ENCODE results near the gene ERAS. TPM values are rescaled to one million over a fixed set of nuclear protein-coding genes. Genes with fewer than 3 reads are reported as not detected.

ERAS gene
- polyA plus RNA-seq, 1 experiment: not detected

DNA sequence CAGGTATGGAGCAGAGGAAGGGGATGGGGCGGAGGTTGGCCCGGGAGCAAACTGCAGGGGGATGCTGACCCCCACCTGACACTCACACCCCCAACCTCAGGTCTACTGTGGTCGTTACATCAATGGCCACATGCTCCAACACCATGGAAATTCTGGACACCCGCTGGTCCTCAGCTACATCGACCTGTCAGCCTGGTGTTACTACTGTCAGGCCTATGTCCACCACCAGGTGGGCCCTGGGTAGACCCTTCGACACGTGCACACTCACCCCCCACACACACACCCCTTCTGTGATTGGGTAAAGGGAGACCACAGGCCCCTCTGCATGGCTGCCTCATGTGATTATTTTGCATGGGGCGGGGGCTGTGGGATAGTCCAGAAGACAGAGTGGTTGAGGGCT, 2.2 kb upstream of the ERAS start:
- no peak overlapping the region for H3K27ac ChIP-seq (ENCODE audit: low read depth, low read length)
- no peaks in the 10 kb centered on the region for H3K27me3 ChIP-seq (ENCODE audit: control insufficient read depth, insufficient read depth, low read length)
- no peak for DNase-seq (ENCODE audit: low read depth, low spot score)
- CTCF ChIA-PET: no interaction called here
- POLR2A ChIA-PET: no interaction called here
- no peak overlapping the region for H3K4me3 ChIP-seq (ENCODE audit: low read depth, low read length)
- TF ChIP-seq, protein P1, sequence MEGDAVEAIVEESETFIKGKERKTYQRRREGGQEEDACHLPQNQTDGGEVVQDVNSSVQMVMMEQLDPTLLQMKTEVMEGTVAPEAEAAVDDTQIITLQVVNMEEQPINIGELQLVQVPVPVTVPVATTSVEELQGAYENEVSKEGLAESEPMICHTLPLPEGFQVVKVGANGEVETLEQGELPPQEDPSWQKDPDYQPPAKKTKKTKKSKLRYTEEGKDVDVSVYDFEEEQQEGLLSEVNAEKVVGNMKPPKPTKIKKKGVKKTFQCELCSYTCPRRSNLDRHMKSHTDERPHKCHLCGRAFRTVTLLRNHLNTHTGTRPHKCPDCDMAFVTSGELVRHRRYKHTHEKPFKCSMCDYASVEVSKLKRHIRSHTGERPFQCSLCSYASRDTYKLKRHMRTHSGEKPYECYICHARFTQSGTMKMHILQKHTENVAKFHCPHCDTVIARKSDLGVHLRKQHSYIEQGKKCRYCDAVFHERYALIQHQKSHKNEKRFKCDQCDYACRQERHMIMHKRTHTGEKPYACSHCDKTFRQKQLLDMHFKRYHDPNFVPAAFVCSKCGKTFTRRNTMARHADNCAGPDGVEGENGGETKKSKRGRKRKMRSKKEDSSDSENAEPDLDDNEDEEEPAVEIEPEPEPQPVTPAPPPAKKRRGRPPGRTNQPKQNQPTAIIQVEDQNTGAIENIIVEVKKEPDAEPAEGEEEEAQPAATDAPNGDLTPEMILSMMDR (IDR thresholded peaks at IDR 0.05; ENCODE audit: low read depth, low read length): no peak
- peaks cover 6% of the 10 kb centered on the region for H3K9me3 ChIP-seq (ENCODE audit: control insufficient read depth, insufficient read depth, low read length)

DNA sequence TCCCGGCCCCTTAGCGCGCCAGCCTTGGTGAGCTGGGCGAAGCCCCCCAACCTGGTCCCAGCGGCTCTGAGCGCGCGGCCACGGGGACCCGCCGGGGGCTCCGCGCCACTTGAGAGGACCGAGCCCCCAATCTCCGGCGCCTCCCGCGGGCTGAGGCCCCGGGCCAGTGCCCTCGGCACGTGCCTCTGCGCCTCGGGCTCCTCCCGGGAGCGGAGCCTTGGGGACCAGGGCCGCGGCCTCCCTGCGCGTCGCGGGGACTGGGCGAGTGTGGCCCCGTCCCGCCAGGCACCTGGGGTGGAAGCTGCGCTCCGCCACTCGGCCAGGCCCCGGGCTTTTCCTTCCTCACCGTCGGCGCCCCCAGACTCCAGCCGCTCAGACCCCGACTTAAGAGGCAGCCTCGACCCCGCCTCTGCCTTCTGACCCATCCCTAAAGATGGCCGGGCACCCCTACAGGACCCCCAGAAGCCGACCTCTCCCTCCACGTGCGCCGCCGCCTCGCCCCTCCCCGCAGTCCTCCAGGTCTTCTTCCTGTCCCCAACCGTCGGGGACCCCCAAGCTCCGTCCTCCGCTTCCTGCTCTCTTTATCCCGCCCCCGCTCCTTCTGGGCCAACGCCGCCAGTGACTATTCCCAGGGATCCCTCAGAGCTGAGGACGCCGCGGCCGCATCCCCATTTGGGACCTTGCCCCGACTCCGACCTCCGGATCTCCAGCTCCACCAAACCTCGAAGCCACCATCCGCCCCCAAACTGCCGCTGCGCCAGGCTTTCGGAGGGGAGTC, 752 bp downstream of the ERAS start:
- ChIA-PET CTCF (interaction anchor here (0.6 kb wide), 1 partner anchor 40 kb away, joined by 10 read pairs; no protein-coding TSS in a partner anchor), POLR2A (no interaction called here)
- peaks cover 6% of the 10 kb centered on the region for H3K9me3 ChIP-seq (ENCODE audit: control insufficient read depth, insufficient read depth, low read length)
- peaks cover 5% of the 10 kb centered on the region for H3K27me3 ChIP-seq (ENCODE audit: control insufficient read depth, insufficient read depth, low read length)
- DNase-seq (ENCODE audit: low read depth, low spot score): no peak
- no peak overlapping the region for H3K4me3 ChIP-seq (ENCODE audit: low read depth, low read length)
- no peak overlapping the region for H3K27ac ChIP-seq (ENCODE audit: low read depth, low read length)
- TF ChIP-seq, protein P1 (IDR thresholded peaks at IDR 0.05; ENCODE audit: low read depth, low read length): no peak

DNA sequence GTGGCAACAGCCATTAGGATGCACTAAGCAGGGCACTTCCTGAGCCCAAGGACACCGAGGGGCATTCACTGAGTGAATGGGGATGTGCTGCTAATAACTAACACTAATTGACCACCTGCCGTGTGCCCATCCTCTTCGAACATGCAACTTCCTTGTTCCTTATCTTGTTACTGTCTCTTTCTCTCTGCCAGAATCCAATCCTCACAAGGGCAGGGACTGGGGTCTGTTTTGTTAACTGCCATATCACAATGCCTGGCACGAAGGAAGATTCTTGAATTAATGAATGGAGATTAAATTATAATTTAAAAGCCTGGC, 1.3 kb downstream of the ERAS start:
- DNase-seq (ENCODE audit: low read depth, low spot score): no peak
- CTCF ChIA-PET: interaction anchor here (0.6 kb wide), 1 partner anchor 40 kb away, joined by 10 read pairs; no protein-coding TSS in a partner anchor

DNA sequence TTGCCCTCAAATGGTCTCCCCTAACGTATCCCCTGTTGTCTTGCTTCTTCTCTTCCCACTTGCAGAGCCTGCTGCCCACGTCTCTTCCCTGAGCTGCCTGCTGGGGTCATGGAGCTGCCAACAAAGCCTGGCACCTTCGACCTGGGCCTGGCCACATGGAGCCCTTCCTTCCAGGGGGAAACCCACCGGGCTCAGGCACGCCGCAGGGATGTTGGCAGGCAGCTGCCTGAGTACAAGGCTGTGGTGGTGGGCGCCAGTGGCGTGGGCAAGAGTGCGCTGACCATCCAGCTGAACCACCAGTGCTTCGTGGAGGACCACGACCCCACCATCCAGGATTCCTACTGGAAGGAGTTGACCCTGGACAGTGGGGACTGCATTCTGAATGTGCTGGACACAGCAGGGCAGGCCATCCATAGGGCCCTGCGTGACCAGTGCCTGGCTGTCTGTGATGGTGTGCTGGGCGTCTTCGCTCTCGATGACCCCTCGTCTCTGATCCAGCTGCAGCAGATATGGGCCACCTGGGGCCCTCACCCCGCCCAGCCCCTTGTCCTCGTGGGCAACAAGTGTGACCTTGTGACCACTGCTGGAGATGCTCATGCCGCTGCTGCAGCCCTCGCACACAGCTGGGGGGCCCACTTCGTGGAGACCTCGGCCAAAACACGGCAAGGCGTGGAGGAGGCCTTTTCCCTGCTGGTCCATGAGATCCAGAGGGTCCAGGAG, 2.9 kb downstream of the ERAS start:
- Histone ChIP-seq H3K9me3 (ENCODE audit: control insufficient read depth, insufficient read depth, low read length) (peaks cover 6% of the 10 kb centered on the region), H3K27ac (ENCODE audit: low read depth, low read length) (no peak overlapping the region), H3K4me3 (ENCODE audit: low read depth, low read length) (no peak overlapping the region), H3K27me3 (ENCODE audit: control insufficient read depth, insufficient read depth, low read length) (peaks cover 13% of the 10 kb centered on the region)
- ChIA-PET CTCF (no interaction called here), POLR2A (no interaction called here)
- TF ChIP-seq, protein P1 (IDR thresholded peaks at IDR 0.05; ENCODE audit: low read depth, low read length): no peak
- DNase-seq (ENCODE audit: low read depth, low spot score): no peak

More for the DNA sequence above, 1.3 kb downstream of the ERAS start:
- Histone ChIP-seq H3K27ac (ENCODE audit: low read depth, low read length) (no peak overlapping the region), H3K4me3 (ENCODE audit: low read depth, low read length) (no peak overlapping the region), H3K27me3 (ENCODE audit: control insufficient read depth, insufficient read depth, low read length) (peaks cover 8% of the 10 kb centered on the region), H3K9me3 (ENCODE audit: control insufficient read depth, insufficient read depth, low read length) (peaks cover 6% of the 10 kb centered on the region)
- POLR2A ChIA-PET: no interaction called here
- TF ChIP-seq, protein P1 (IDR thresholded peaks at IDR 0.05; ENCODE audit: low read depth, low read length): no peak

All from AG04450 (cell line).